HepG2 (cell line): Measurements from ENCODE around the gene MTRF1. TPM values are rescaled to one million over a fixed set of nuclear protein-coding genes. Genes with fewer than 3 reads are reported as not detected.

Source experiments
- CEBPB ChIP-seq: IDR thresholded peaks from 2 replicates; pipeline ENCODE4 v1.6.1; 2011; ENCODE audit warnings: low read depth, low read length, improper control_type of control experiment, borderline replicate concordance
- GTF3A ChIP-seq: sonication (generic); formaldehyde crosslinking; conservative IDR thresholded peaks from 2 replicates; pipeline ENCODE4 v1.4.0; 2020; ENCODE audit warnings: mild to moderate bottlenecking, missing genetic modification reagents
- NFIC ChIP-seq: IDR thresholded peaks from 2 replicates; pipeline ENCODE4 v1.6.1; 2012; ENCODE audit warnings: mild to moderate bottlenecking, low read length, inconsistent platforms
- PCBP1 ChIP-seq: fragments of 200-400 bp; formaldehyde crosslinking; IDR thresholded peaks from 2 replicates; pipeline ENCODE4 v1.6.1; 2017; ENCODE audit warnings: mild to moderate bottlenecking, low read depth, low read length, borderline replicate concordance
- TBP ChIP-seq: sonication (generic); formaldehyde crosslinking; IDR thresholded peaks from 2 replicates; pipeline ENCODE4 v1.5.0; 2020; ENCODE audit warnings: missing genetic modification reagents
- ZBTB8A ChIP-seq: sonication (generic); formaldehyde crosslinking; IDR thresholded peaks from 2 replicates; pipeline ENCODE4 v1.4.0; 2020; ENCODE audit warnings: mild to moderate bottlenecking, low read depth, missing genetic modification reagents, borderline replicate concordance
- ZNF101 ChIP-seq: sonication (generic); formaldehyde crosslinking; IDR thresholded peaks from 2 replicates; pipeline ENCODE4 v1.4.0; 2020; ENCODE audit warnings: mild to moderate bottlenecking, low read depth, missing genetic modification reagents, borderline replicate concordance
- ZNF274 ChIP-seq: sonication (generic); formaldehyde crosslinking; IDR thresholded peaks from 2 replicates; pipeline ENCODE4 v1.5.1; 2020; ENCODE audit warnings: mild to moderate bottlenecking, missing genetic modification reagents
- ZNF558 ChIP-seq: sonication (generic); formaldehyde crosslinking; IDR thresholded peaks from 2 replicates; pipeline ENCODE4 v1.9.0; 2022; ENCODE audit warnings: mild to moderate bottlenecking, missing genetic modification reagents, borderline replicate concordance
- ZNF572 ChIP-seq: sonication (generic); formaldehyde crosslinking; IDR thresholded peaks from 2 replicates; pipeline ENCODE4 v1.5.1; 2020; ENCODE audit warnings: mild to moderate bottlenecking, missing genetic modification reagents
- ZNF607 ChIP-seq: sonication (generic); formaldehyde crosslinking; IDR thresholded peaks from 2 replicates; pipeline ENCODE4 v1.5.1; 2020; ENCODE audit warnings: missing genetic modification reagents, mild to moderate bottlenecking, borderline replicate concordance
- ZNF639 ChIP-seq: conservative IDR thresholded peaks from 2 replicates; pipeline ENCODE4 v1.6.1; 2018; ENCODE audit warnings: missing genetic modification reagents
- polyA plus RNA-seq, 8 experiments: library from polyadenylated mRNA; depleted of rRNA in 3 of 8; stranded (reverse) in 7 of 8; unstranded in 1 of 8; fragments of >200 nt; fragmentation: Illumina TruSeq in 4 of 8; extraction: Trizol in 4 of 8; gene quantifications; 2 replicates each; pipeline versions ENCODE4 v1.2.1 to v1.2.3, GENCODE V29; 2011 to 2016; ENCODE audit warnings: low read depth in 4 of 8, missing spikeins in 1 of 8, mixed read lengths in 1 of 8; ENCODE audit not compliant: insufficient read depth in 1 of 8
- total RNA-seq, 5 experiments: library from RNA; depleted of rRNA; stranded (reverse); fragments of >200 nt; fragmentation: Illumina TruSeq; extraction: Trizol; gene quantifications; 2 replicates each; pipeline ENCODE4 v1.2.3, GENCODE V29; 2016; ENCODE audit warnings: low read depth in 1 of 5
- TF ChIP-seq, protein P1 (sequence below): sonication (generic); formaldehyde crosslinking; IDR thresholded peaks from 2 replicates; pipeline ENCODE4 v1.5.0; 2020; ENCODE audit warnings: mild to moderate bottlenecking, missing genetic modification reagents
- TF ChIP-seq, protein P2 (sequence below), 2 experiments: IDR thresholded peaks; 2 replicates each; pipeline ENCODE4 v1.6.1; 2011 to 2012; ENCODE audit warnings: low read length in 2 of 2, borderline replicate concordance in 1 of 2, low read depth in 1 of 2, mild to moderate bottlenecking in 1 of 2, moderate library complexity in 1 of 2
- TF ChIP-seq, protein P3 (sequence below): sonication (generic); formaldehyde crosslinking; IDR thresholded peaks from 2 replicates; pipeline ENCODE4 v1.4.0; 2020; ENCODE audit warnings: mild to moderate bottlenecking, missing genetic modification reagents
- TF ChIP-seq, protein P4 (sequence below): sonication (generic); formaldehyde crosslinking; IDR thresholded peaks from 2 replicates; pipeline ENCODE4 v1.8.0; 2022; ENCODE audit warnings: mild to moderate bottlenecking, missing genetic modification reagents, borderline replicate concordance

The MTRF1 gene
- total and polyA plus RNA-seq, 2 of the 13 experiments (the other 11 are each of a cell fraction or from before 2014, with no cell fraction given) = 21.6 to 27.2 TPM

DNA sequence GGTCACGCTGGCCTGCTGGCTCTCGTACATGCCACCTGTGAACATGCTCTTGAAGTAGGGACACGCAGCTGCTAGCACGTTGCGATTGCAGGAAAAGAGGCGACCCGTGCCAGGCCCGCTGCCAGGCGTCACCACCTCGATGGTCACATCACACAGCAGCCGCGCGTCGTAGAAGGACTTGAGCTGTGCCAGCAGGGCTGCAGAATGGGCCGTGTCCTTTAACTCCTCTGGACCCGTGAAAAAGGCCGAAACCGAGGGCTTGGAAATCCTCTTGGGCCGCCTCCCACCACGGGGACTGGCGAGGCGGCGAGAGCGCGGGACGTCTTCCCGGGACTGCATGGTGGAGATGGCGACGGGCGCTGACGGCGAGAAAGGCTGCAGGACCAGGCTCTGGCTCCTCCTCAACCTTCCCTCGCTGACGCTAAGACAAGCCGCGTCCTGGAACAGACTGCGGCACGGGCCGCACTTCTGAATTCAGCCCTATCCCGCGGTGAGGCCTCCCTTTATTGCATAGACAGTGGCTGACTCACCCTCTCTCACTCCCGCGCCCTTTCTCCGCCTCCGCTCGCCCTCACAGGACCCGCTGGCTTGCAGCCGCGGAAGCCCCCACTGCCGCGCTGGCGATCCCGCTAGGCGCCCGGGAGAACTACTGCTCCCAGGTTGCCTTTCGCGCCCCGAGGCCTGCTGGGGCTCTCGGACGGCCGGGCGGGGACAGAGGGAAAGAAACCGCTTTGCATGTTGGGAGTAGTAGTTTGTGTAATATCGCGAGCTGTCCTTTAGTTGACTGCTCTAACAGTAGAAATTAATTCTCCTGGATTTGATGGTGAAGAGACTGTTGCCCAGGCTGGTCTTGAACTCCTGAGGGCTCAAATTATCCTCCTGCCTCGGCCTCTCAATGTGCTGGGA, 69.2 kb downstream of the MTRF1 start, which contains the start of gene KBTBD7 (continued):
- TF ChIP-seq, protein P1, sequence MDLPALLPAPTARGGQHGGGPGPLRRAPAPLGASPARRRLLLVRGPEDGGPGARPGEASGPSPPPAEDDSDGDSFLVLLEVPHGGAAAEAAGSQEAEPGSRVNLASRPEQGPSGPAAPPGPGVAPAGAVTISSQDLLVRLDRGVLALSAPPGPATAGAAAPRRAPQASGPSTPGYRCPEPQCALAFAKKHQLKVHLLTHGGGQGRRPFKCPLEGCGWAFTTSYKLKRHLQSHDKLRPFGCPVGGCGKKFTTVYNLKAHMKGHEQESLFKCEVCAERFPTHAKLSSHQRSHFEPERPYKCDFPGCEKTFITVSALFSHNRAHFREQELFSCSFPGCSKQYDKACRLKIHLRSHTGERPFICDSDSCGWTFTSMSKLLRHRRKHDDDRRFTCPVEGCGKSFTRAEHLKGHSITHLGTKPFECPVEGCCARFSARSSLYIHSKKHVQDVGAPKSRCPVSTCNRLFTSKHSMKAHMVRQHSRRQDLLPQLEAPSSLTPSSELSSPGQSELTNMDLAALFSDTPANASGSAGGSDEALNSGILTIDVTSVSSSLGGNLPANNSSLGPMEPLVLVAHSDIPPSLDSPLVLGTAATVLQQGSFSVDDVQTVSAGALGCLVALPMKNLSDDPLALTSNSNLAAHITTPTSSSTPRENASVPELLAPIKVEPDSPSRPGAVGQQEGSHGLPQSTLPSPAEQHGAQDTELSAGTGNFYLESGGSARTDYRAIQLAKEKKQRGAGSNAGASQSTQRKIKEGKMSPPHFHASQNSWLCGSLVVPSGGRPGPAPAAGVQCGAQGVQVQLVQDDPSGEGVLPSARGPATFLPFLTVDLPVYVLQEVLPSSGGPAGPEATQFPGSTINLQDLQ (CRISPR knock-in tag) = 0 out of 2 replicates have a peak, but pooled peaks have one; percentile 42
- TF ChIP-seq NFIC (no peak), GTF3A (CRISPR knock-in tag) (peak; percentile 84; the same call in 1 of the 2 replicates), ZNF274 (CRISPR knock-in tag) (peak; percentile 91; the same call in 1 of the 2 replicates), ZNF558 (CRISPR knock-in tag) (peak; percentile 56; the same call in 1 of the 2 replicates), ZNF101 (CRISPR knock-in tag) (no peak), ZNF639 (CRISPR knock-in tag) (peak; percentile 68), ZNF572 (CRISPR knock-in tag) (no peak), TBP (peak; percentile 84; the same call in 1 of the 2 replicates), PCBP1 (peak; percentile 74; the same call in 1 of the 2 replicates), ZNF607 (CRISPR knock-in tag) (no peak; the same call in 1 of the 2 replicates), CEBPB (no peak), ZBTB8A (no peak)
- TF ChIP-seq, protein P2, sequence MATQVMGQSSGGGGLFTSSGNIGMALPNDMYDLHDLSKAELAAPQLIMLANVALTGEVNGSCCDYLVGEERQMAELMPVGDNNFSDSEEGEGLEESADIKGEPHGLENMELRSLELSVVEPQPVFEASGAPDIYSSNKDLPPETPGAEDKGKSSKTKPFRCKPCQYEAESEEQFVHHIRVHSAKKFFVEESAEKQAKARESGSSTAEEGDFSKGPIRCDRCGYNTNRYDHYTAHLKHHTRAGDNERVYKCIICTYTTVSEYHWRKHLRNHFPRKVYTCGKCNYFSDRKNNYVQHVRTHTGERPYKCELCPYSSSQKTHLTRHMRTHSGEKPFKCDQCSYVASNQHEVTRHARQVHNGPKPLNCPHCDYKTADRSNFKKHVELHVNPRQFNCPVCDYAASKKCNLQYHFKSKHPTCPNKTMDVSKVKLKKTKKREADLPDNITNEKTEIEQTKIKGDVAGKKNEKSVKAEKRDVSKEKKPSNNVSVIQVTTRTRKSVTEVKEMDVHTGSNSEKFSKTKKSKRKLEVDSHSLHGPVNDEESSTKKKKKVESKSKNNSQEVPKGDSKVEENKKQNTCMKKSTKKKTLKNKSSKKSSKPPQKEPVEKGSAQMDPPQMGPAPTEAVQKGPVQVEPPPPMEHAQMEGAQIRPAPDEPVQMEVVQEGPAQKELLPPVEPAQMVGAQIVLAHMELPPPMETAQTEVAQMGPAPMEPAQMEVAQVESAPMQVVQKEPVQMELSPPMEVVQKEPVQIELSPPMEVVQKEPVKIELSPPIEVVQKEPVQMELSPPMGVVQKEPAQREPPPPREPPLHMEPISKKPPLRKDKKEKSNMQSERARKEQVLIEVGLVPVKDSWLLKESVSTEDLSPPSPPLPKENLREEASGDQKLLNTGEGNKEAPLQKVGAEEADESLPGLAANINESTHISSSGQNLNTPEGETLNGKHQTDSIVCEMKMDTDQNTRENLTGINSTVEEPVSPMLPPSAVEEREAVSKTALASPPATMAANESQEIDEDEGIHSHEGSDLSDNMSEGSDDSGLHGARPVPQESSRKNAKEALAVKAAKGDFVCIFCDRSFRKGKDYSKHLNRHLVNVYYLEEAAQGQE (IDR thresholded peaks at IDR 0.05; ENCODE audit: borderline replicate concordance in 1 of 2, low read depth in 1 of 2, low read length in 2 of 2) = peak in 1 of 2 experiments; percentile 7; a peak in 1 of 4 replicates
- TF ChIP-seq, protein P3, sequence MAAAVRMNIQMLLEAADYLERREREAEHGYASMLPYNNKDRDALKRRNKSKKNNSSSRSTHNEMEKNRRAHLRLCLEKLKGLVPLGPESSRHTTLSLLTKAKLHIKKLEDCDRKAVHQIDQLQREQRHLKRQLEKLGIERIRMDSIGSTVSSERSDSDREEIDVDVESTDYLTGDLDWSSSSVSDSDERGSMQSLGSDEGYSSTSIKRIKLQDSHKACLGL (CRISPR knock-in tag) = peak; percentile 67
- TF ChIP-seq, protein P4, sequence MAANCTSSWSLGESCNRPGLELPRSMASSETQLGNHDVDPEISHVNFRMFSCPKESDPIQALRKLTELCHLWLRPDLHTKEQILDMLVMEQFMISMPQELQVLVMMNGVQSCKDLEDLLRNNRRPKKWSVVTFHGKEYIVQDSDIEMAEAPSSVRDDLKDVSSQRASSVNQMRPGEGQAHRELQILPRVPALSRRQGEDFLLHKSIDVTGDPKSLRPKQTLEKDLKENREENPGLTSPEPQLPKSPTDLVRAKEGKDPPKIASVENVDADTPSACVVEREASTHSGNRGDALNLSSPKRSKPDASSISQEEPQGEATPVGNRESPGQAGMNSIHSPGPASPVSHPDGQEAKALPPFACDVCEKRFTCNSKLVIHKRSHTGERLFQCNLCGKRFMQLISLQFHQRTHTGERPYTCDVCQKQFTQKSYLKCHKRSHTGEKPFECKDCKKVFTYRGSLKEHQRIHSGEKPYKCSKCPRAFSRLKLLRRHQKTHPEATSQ = peak; percentile 89; the same call in 1 of the 2 replicates
